Activated naive CD4-positive, alpha-beta T cell treated with anti-CD3 and anti-CD28 coated beads, Interleukin-2, amount 10 ng/mL, durations not matched to agents 7 days and 5 days (primary cell): ENCODE results near the gene KICS2.

Experiments
- CTCF ChIA-PET: fragments of 350-600 bp; sonication (Branson Sonifier 250); formaldehyde crosslinking; loops from one replicate; lab custom pipeline; 2021; ENCODE audit warnings: antibody characterized with exemption; lab: Charles Lee
- DNase-seq: peaks from one replicate; pipeline ENCODE4 v3.0.0-alpha.2; 2020
- H3K27ac Mint-ChIP-seq: one replicate; pipeline ENCODE4 v1.8.0; 2021; ENCODE audit warnings: mild to moderate bottlenecking, moderate library complexity, mixed read lengths
- H3K27me3 Mint-ChIP-seq: one replicate; pipeline ENCODE4 v1.8.0; 2021; ENCODE audit warnings: mild to moderate bottlenecking, mixed read lengths
- H3K36me3 Mint-ChIP-seq: one replicate; pipeline ENCODE4 v1.8.0; 2021; ENCODE audit warnings: mixed read lengths
- H3K4me1 Mint-ChIP-seq: one replicate; pipeline ENCODE4 v1.8.0; 2021; ENCODE audit warnings: mixed read lengths
- H3K4me3 Mint-ChIP-seq: one replicate; pipeline ENCODE4 v1.8.0; 2021; ENCODE audit warnings: mild to moderate bottlenecking, moderate library complexity, mixed read lengths
- H3K9me3 Mint-ChIP-seq: one replicate; pipeline ENCODE4 v1.8.0; 2021; ENCODE audit warnings: mixed read lengths

KICS2 gene

GRCh38 chr12:64222009-64222765, at the start of gene KICS2:
Gene KICS2 (minus strand): TSS chr12:64222296. CDS start chr12:64222237, 59 bp downstream.
- CTCF ChIA-PET = interaction anchor here (1.2 kb wide), 1 partner anchor 378 kb away, joined by 4 read pairs; the partner anchor contains the start of gene SRGAP1

GRCh38 chr12:64270411-64270810, 48.3 kb upstream of the KICS2 start:
- H3K36me3 Mint-ChIP-seq = no peaks in the 10 kb centered on the region
- CTCF ChIA-PET = interaction anchor here (0.6 kb wide), 1 partner anchor 400 kb away, joined by 3 read pairs; no protein-coding TSS in a partner anchor
- H3K27ac Mint-ChIP-seq = no peak overlapping the region

More at GRCh38 chr12:64222009-64222765, at the start of gene KICS2:
- DNase-seq = peak; percentile 93
- H3K4me1 Mint-ChIP-seq = peaks cover 43% of the 10 kb centered on the region
- peak within 1 kb of the TSS; percentile 97 for H3K27ac Mint-ChIP-seq
- peaks cover 3% of the 10 kb centered on the region for H3K36me3 Mint-ChIP-seq
- H3K4me3 Mint-ChIP-seq = peak within 1 kb of the TSS; percentile 99
- H3K9me3 Mint-ChIP-seq = no peaks in the 10 kb centered on the region
- H3K27me3 Mint-ChIP-seq = peaks cover 14% of the 10 kb centered on the region

GRCh38 chr12:64269161-64269560, 47.1 kb upstream of the KICS2 start:
- CTCF ChIA-PET = no interaction called here
- Mint-ChIP-seq H3K27me3 (peaks cover 6% of the 10 kb centered on the region), H3K4me3 (no peak overlapping the region), H3K27ac (no peak overlapping the region), H3K36me3 (no peaks in the 10 kb centered on the region), H3K9me3 (no peaks in the 10 kb centered on the region), H3K4me1 (no peaks in the 10 kb centered on the region)
- no peak for DNase-seq

More at GRCh38 chr12:64270411-64270810, 48.3 kb upstream of the KICS2 start:
- H3K4me1 Mint-ChIP-seq = no peaks in the 10 kb centered on the region
- H3K4me3 Mint-ChIP-seq = no peak overlapping the region
- no peaks in the 10 kb centered on the region for H3K9me3 Mint-ChIP-seq
- peaks cover under 1% of the 10 kb centered on the region for H3K27me3 Mint-ChIP-seq
- DNase-seq = no peak

GRCh38 chr12:64268409-64268808, 46.3 kb upstream of the KICS2 start:
- Mint-ChIP-seq H3K4me3 (no peak overlapping the region), H3K4me1 (no peaks in the 10 kb centered on the region), H3K36me3 (no peaks in the 10 kb centered on the region), H3K27ac (no peak overlapping the region), H3K9me3 (no peaks in the 10 kb centered on the region), H3K27me3 (peaks cover 6% of the 10 kb centered on the region)
- CTCF ChIA-PET = no interaction called here
- no peak for DNase-seq

- H3K9me3 Mint-ChIP-seq = no peaks in the 10 kb centered on the region
- H3K4me1 Mint-ChIP-seq = no peaks in the 10 kb centered on the region
- no peak overlapping the region for H3K27ac Mint-ChIP-seq
- no peaks in the 10 kb centered on the region for H3K36me3 Mint-ChIP-seq
- no peak overlapping the region for H3K4me3 Mint-ChIP-seq
- CTCF ChIA-PET = no interaction called here
- no peak for DNase-seq
- peaks cover 6% of the 10 kb centered on the region for H3K27me3 Mint-ChIP-seq
Observed at GRCh38 chr12:64265839-64266238, 43.7 kb upstream of the KICS2 start.

- no peak for DNase-seq
- H3K36me3 Mint-ChIP-seq = no peaks in the 10 kb centered on the region
- CTCF ChIA-PET = no interaction called here
Observed at GRCh38 chr12:64261813-64262212, 39.7 kb upstream of the KICS2 start.

GRCh38 chr12:64258576-64258975, 36.5 kb upstream of the KICS2 start:
- Mint-ChIP-seq H3K4me3 (no peak overlapping the region), H3K27ac (no peak overlapping the region), H3K27me3 (no peaks in the 10 kb centered on the region), H3K36me3 (no peaks in the 10 kb centered on the region), H3K4me1 (no peaks in the 10 kb centered on the region), H3K9me3 (no peaks in the 10 kb centered on the region)
- CTCF ChIA-PET = interaction anchor here (1.0 kb wide), 1 partner anchor 428 kb away, joined by 3 read pairs; no protein-coding TSS in a partner anchor
- no peak for DNase-seq

More at GRCh38 chr12:64261813-64262212, 39.7 kb upstream of the KICS2 start:
- peaks cover 6% of the 10 kb centered on the region for H3K27me3 Mint-ChIP-seq
- no peaks in the 10 kb centered on the region for H3K9me3 Mint-ChIP-seq
- H3K27ac Mint-ChIP-seq = no peak overlapping the region
- H3K4me1 Mint-ChIP-seq = no peaks in the 10 kb centered on the region
- H3K4me3 Mint-ChIP-seq = no peak overlapping the region

- Mint-ChIP-seq H3K27ac (no peak overlapping the region), H3K9me3 (no peaks in the 10 kb centered on the region), H3K4me3 (no peak overlapping the region), H3K4me1 (no peaks in the 10 kb centered on the region), H3K27me3 (no peaks in the 10 kb centered on the region), H3K36me3 (no peaks in the 10 kb centered on the region)
- CTCF ChIA-PET = interaction anchor here (0.6 to 2.8 kb wide), 9 partner anchors 11 to 432 kb away, joined by 3 to 19 read pairs (median 4); partner anchors contain the start of gene SRGAP1
- DNase-seq = no peak
Observed at GRCh38 chr12:64256166-64256800, 34.2 kb upstream of the KICS2 start.

GRCh38 chr12:64255249-64255648, 33.2 kb upstream of the KICS2 start:
- Mint-ChIP-seq H3K27ac (no peak overlapping the region), H3K27me3 (peaks cover 2% of the 10 kb centered on the region), H3K36me3 (no peaks in the 10 kb centered on the region), H3K4me1 (no peaks in the 10 kb centered on the region), H3K9me3 (no peaks in the 10 kb centered on the region), H3K4me3 (no peak overlapping the region)
- DNase-seq = no peak
- CTCF ChIA-PET = interaction anchor here (1.4 to 2.8 kb wide), 4 partner anchors 19 to 429 kb away, joined by 4 to 19 read pairs (median 9); partner anchors contain the start of gene SRGAP1

- CTCF ChIA-PET = no interaction called here
- DNase-seq = no peak
- Mint-ChIP-seq H3K9me3 (no peaks in the 10 kb centered on the region), H3K36me3 (no peaks in the 10 kb centered on the region), H3K27ac (no peak overlapping the region), H3K27me3 (peaks cover 6% of the 10 kb centered on the region), H3K4me1 (no peaks in the 10 kb centered on the region), H3K4me3 (no peak overlapping the region)
Observed at GRCh38 chr12:64253356-64253755, 31.3 kb upstream of the KICS2 start.

GRCh38 chr12:64252681-64253080, 30.6 kb upstream of the KICS2 start:
- Mint-ChIP-seq H3K36me3 (no peaks in the 10 kb centered on the region), H3K4me3 (no peak overlapping the region), H3K27me3 (peaks cover 6% of the 10 kb centered on the region), H3K9me3 (no peaks in the 10 kb centered on the region), H3K27ac (no peak overlapping the region), H3K4me1 (no peaks in the 10 kb centered on the region)
- CTCF ChIA-PET = no interaction called here
- no peak for DNase-seq

- H3K4me3 Mint-ChIP-seq = no peak overlapping the region
- H3K36me3 Mint-ChIP-seq = no peaks in the 10 kb centered on the region
- H3K9me3 Mint-ChIP-seq = no peaks in the 10 kb centered on the region
- H3K27me3 Mint-ChIP-seq = no peaks in the 10 kb centered on the region
- no peaks in the 10 kb centered on the region for H3K4me1 Mint-ChIP-seq
- no peak overlapping the region for H3K27ac Mint-ChIP-seq
- CTCF ChIA-PET = interaction anchor here (0.6 kb wide), 1 partner anchor 130 kb away, joined by 3 read pairs; no protein-coding TSS in a partner anchor
- DNase-seq = no peak
Observed at GRCh38 chr12:64243809-64244208, 21.7 kb upstream of the KICS2 start.

- Mint-ChIP-seq H3K36me3 (no peaks in the 10 kb centered on the region), H3K27me3 (no peaks in the 10 kb centered on the region), H3K4me1 (no peaks in the 10 kb centered on the region), H3K9me3 (no peaks in the 10 kb centered on the region), H3K4me3 (no peak overlapping the region), H3K27ac (no peak overlapping the region)
- CTCF ChIA-PET = interaction anchor here (0.7 kb wide), 1 partner anchor 23 kb away, joined by 3 read pairs; no protein-coding TSS in a partner anchor
- no peak for DNase-seq
Observed at GRCh38 chr12:64240781-64241180, 18.7 kb upstream of the KICS2 start.

GRCh38 chr12:64237382-64237781, 15.3 kb upstream of the KICS2 start:
- Mint-ChIP-seq H3K27me3 (peaks cover 7% of the 10 kb centered on the region), H3K9me3 (no peaks in the 10 kb centered on the region), H3K36me3 (no peaks in the 10 kb centered on the region), H3K4me1 (no peaks in the 10 kb centered on the region), H3K27ac (no peak overlapping the region), H3K4me3 (no peak overlapping the region)
- CTCF ChIA-PET = interaction anchor here (0.8 kb wide), 1 partner anchor 403 kb away, joined by 3 read pairs; no protein-coding TSS in a partner anchor
- DNase-seq = no peak
